GM21737 (cell line): ENCODE data around the gene RSPH1.

Experiments used
- ATAC-seq: cut with Tn5 transposase; IDR thresholded peaks from one replicate; pipeline ENCODE4 v1.9.1; 2021; ENCODE audit warnings: mild to moderate bottlenecking, moderate library complexity; ENCODE audit not compliant: unreplicated experiment

Gene RSPH1

DNA sequence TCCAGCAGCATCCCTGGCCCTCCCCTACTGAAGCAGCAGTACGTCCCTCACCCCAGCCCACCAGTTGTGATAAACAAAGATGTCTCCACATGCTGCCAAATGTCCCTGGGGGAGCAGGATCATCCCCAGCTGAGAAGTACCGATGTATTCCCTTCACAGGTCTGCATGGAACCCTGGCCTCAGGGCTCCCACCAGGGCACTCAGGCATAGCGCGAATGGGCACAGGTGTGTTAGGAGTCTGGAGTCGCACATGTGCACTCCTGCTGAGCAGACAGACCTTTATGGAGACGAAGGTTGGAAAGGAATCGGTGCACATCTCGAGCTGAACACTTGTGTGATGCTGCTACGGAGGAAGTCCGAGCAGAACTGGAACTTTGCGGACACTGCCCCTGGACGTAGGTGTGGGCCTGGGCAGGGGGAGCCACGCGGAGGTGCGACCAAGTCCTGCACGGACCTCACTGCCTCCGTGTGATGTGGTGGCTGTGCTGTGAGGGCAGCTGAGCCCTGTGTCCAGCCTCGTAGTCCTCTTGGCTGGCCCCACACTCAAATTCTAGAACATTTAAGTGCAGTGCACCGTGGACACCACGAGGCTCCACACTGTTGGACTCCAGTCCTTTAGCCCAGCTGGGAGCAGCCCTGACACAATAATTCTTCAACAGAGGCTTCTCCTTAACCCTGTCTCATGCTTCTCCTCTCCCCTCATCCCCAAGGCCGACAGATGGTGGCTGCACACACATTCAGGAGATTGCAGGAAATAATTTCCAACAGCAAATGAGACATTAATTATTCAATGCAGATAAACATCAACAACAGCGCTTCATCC lies 43.4 kb downstream of the RSPH1 start:
- no peak for ATAC-seq

DNA sequence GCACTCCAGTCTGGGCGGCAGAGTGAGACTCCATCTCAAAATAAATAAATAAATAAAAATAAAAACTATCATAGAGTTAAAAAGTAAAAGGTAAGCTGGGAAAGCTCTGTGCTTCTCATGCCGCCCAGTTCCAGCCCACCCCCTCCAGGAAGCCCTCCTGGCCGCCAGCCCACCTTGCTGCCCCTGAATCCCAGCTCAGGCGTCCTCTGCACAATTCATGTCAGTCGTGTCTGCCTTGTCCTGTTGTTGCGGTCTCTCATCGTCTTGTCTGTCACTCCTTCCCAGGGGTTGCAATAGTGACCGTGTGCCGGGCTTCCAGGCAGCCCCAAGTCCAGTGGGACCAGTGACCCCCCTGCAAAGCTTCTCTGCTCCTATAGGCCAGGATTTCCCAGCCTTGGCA lies 44.1 kb downstream of the RSPH1 start:
- no peak for ATAC-seq

DNA sequence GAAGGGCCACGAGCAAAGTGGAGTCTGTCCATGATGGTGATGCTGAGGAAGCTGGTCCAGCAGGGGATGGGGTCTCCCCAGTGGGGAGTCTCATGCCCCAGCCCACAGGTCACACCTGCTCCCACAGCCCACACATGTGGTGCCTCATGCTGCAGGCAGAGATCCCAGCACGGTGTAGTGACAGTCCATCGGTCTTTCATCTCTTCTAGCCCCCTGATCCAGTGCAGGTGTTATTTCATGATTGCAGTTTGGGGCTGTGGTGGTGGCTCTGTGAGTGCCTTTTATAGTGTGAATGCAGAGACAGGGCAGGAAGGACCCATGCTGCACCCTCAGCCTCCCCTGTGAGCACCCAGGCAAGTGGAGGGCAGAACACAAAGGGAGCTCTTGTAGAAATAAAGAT lies 47.3 kb downstream of the RSPH1 start:
- no peak for ATAC-seq

DNA sequence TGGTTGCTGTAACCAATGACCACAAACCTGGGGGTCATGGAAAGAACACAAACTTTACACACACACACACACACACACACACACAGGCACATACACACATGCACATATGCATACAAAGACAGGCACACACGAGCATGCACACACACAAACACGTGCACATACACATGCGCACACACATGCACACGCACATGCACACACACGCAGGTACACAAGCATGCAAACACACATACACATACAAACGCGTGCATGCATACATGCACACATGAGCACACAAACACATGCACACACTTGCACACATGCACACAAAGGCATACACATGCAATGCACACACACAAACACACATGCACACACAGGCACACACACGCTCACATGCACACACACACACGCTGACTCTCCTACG lies 48.3 kb downstream of the RSPH1 start:
- no peak for ATAC-seq

DNA sequence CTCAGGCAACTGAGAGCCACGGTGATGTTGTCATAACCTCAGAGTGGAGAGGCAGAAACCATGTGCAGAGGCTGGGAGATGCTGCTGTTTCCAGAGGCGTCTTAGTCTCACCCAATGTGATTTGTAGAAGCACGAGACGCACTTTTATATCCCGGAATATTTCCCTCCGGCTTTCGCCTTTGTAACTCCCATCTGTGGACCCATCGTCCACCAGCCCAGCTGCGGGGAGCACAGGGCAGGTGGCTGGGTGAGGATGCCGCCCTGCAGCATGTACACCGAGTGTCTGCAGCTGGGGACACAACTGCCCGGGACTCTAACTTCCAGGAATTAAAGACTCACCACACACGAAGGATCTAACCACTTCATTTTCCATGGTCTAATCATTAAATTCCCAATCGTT lies 48.8 kb downstream of the RSPH1 start:
- no peak for ATAC-seq

DNA sequence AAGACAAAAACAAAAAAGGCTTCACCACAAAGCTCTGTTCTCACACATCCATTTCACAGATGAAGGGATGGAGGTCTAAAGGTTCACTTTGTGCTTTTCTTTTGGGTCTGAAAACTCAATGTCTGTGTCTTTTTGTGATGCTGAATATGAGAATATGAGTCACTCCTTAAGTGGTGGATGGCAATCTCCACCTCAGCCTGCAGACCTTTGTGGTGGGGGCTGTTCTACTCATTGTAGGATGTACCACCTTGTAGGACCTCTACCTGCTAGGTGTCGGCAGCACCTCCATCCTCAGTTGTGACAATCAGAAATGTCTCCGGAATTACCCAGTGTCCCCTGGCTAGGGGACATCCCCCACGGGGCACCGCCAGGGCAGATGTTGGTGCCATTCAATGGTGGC lies 49.5 kb downstream of the RSPH1 start:
- no peak for ATAC-seq

DNA sequence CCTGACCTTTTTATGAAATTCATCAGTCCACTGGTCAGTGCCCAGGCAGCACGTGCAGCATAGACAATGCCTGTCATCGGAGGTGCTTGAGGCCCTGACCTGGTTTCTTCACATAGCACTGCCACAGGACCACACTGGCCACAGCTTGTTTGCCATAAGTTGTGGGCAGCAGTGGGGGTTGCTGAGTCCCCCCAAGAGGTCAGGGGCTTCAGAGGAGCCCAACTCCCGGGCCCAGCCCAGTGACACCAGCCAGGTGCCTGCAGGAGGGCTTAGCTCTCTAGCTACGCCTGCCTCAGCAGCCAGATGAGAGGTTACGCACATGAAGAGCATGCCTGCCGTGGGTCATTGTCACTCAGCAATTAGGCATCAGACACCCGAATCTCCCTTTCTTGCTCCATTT lies 50.7 kb downstream of the RSPH1 start:
- ATAC-seq = no peak

DNA sequence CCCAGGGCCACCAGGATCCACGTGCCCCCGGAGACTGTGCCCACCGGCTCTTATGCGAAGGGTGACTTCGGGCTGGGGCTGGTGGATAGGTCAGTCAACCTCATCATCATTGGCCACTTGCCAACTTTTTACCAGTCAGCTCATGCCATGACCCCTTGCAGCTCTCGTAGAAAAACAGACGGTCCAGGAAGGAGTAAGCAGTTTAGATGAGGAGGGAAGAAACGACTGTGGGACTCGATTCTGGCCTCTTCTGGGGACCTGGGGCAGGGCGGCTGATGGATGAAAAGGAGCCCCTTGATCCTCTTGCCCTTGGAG lies 51.3 kb downstream of the RSPH1 start:
- ATAC-seq = no peak

DNA sequence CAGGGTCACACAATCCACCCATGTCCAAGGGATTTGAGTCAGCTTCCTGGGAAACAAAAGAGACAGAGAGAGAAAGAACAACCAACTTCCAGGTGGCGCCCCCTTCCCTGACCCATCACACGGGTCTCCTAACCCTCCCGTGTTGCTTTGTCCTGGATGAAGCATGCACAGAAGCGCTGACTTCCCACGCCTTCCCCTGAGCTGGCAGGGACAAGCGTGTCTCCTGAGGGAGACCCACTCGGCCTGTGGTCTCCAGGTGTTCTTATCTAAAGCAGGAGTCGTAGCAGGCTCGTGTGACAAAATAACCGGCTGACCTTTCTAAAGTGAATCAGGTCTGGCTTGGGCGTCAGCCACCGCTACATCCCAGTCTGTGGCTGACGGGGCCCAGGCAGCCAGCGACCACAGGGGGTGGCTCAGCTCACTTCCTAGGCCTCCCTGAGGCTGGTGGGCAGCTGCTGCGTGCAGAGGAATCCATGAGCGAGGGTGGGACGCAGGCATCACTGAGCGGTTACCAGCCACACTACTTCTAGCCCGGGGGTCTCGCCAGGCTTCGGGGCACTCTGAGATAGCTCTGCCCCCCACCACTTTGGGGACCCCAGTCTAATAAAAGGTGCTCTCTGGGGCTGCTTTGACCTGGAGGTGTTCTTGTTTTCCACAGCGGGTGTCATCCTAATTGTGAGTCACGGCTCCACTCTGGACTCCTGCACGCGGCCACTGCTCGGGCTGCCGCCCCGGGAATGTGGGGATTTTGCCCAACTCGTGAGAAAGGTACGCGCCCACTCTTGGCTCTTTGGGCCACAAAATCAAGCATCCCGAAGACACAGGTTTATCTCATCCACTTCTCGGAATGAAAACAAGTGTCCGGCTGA lies 51.9 kb downstream of the RSPH1 start:
- no peak for ATAC-seq

DNA sequence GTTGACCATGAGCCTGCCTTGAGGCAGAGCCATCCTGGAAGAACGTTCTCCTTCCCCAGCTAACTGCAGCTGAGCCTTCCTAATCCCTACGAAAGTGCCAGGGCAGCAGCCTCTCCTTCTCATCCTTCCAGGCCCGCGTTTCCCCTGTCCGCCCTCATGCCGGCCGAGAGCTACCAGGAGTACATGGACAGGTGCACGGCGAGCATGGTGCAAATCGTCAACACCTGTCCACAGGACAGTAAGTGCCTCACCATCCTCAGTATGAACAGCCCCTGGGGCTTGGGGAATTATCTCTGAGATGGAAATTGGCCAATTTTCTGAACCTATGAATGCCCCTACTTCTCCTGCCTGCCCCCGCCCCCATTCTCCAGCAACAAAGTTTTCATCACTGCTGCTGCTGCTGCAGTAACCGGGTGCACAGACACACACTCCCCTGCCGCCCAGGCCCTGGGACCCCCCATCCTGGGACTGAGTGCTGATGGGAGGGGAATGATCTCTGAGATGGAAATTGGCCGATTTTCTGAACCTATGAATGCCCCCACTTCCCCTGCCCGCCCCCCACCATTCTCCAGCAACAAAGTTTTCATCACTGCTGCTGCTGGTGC lies 52.7 kb downstream of the RSPH1 start:
- no peak for ATAC-seq

DNA sequence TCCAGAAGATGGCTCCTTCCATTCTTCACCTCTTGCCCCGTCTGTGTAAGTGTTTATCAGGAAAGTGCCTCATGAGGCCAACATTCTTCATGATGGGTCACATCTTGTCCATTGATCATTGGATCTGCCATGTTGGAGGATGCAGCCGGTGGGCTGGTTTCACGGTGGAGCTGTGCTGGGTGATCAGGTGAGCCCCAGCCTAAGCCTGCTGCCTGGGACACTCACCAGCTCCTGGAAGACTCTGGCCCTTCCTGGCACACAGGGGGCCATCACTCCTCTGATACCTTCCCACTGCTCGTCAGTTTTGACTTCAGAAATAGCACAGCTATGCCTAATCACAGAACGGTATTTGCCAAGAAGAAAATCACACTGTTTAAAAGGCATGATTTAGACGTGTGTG lies 54.1 kb downstream of the RSPH1 start:
- ATAC-seq = no peak

DNA sequence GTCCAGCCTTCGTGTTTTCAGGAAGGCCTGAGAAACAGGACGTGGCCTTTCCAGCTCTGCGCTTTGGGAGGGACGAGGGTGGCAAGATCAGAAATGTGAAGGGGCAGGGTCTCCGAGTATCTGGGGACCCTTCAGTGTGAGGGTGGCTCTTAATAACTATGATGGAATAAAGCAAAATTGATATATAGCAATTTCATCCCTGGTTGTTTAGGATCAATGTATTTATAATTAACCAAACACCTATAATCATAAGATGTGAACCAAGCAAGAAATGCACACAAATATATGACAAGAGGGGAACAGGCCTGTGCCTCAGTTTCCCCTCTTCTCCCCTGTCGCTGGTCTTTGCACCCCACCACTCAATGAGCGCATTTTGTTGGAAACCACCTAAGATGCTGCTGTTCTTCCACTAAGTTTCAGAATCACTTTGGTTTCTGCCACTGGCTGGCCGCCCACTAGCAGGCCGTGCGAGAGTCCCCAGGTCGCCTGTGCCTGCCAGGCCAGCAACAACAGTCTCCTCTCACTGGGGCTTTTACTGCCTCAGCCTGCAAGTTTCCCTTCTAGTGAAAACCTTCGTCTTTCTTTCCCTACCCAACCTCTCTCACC lies 55.7 kb downstream of the RSPH1 start:
- ATAC-seq = peak; percentile 62

DNA sequence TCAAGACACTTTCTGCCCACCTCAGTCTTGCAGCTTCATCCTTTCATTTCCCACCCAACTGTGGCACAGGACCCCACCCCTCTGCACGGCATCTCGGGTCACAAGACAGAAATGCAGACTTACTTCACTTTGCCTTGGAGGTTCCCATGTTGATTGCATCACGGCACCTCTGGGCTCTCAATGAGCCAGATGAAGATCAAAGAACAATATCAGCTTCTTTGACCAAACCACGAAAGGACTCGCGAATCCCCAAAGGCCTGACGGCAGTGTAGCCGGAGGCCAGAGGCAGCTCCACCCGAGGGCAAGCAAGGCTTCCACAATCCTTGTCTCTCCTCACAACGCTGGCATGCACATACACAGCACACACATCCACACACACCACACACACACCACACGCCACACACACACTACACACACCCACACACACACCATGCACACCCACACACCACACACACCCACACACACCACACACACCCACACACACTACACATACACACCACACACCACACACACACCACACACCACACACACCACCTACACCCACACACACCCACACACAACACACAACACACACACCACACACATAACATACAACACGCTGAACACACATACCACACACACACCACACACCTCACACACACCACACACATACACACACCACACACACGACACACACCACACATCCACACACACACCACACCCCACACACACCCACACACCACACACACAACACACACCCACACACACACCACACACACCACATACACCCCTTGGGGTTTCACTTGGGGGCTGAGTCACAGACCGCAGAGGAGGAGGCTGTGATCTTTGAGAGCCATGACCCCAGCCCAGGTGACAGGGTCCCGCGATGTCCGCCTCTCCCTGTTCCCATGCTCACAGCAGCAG lies 56.5 kb downstream of the RSPH1 start:
- no peak for ATAC-seq

DNA sequence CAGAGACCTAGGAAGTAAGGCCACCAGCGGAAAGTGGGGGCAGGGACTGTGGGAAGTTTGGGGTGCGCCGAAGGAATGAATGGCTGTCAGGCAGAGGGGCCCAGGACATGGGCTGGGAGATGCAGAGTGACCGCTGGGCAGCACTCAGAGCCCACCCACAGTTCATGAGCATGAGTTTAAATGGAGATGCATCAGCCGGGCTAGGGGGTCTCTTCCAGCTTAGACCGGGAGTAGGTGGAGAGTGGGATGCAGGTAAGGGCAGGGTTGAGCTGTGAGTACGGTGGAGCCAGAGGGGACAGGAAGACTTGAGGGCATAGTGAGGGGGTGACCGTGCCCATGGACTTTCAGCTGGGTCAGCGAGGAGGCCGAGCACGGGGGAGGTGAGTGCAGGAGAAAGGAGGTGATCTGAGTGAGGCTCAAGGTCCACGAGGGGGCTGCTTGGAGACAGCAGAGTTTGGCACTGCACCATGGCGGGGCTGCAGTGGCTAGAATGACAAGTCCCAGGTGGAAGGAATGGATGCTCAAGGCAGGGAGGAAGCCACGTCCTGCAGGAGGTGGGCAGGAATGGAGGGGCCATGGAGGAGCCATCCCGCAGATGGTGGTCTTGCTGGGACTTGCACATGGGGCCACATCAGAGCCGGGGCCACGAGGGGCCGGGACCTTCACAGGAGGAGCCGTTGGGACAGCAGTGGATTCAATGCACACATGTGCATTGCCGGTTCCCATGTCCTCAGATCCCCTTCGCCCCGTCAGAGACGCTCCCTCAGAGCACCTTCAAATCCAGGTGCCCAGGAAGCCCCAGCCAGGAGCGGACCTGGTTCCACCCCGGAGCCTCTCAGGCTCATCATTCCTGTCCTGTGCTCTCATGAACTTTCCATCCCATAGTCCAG lies 57.5 kb downstream of the RSPH1 start:
- no peak for ATAC-seq

DNA sequence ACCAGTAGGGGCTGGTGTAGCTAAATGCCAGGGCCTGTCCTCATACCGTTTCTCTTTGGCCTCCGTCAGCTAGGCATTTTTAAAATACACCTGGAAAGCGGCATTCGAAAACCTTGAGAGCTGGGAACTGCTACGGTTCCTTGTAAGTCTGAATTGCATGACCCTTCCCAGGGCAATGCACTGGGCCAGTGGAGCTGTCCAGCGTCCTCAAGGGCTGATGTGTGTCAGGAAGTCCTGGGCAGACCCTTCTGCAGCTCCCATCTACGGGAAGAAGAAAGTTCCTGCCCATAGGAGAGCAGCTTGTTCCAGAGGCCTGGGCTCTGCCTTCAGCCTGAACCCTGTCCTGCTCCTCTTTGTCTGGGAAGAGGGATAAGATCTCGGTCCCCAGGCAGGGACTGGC lies 58.2 kb downstream of the RSPH1 start:
- ATAC-seq = no peak

DNA sequence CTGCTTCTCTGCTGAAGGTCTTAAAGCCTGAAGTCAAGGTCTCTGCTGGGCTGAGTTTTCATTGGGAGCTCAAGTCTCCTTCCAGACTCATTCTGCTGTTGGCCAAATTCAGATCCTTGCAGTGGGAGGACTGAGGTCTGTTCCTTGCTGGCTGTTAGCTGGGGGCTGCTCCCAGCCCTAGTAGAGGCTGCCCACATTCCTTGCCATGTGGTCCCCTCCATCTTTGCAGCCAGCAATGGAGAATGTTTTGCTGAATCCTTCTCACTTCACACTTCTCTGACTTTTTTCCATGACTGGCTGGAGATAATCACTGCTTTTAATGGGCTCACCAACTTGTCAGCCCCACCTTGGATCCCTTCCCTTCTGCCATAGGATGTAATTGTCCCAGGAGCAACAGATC lies 59.1 kb downstream of the RSPH1 start:
- ATAC-seq = no peak

DNA sequence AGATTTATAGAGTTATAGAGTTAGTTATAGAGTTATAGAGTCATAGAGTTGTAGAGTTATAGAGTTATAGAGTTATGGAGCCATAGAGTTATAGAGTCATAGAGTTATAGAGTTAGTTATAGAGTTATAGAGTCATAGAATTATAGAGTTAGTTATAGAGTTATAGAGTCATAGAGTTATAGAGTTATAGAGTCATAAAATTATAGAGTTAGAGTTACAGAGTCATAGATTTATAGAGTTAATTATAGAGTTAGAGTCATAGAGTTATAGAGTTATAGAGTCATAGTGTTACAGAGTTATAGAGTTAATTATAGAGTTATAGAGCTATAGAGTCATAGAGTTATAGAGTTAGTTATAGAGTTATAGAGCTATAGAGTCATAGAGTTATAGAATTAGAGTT lies 60.2 kb downstream of the RSPH1 start:
- no peak for ATAC-seq

DNA sequence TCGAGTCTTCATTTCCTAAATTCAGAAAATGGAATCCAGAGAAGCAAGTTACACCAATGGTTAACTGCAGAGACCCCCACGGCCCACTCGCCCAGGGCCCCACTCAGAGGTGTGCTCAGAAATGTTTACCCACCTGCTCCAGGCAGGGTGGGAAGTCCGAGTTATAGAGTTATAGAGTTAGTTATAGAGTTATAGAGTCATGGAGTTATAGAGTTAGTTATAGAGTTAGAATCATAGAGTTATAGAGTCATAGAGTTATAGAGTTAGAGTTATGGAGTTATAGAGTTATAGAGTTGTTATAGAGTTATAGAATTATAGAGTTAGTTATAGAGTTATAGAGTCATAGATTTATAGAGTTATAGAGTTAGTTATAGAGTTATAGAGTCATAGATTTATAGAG lies 60.6 kb downstream of the RSPH1 start:
- no peak for ATAC-seq

DNA sequence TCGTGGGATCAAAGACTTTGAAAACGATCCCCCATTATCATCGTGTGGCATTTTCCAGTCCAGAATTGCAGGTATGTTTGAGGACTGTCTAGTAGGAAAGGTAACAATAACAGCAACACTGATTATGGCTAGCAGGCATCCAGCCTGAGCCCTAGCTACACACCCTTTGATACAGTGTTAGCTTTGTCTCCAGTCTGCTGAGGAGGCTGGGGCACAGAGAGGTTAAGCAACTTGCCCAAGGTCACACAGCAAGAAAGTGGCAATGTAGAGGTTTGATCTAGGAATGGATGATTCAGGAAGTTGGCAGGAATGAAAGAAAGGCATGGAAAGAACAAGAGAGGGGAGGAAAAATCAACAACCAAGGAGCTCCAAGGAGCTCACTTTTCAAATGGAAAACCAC lies 61.1 kb downstream of the RSPH1 start:
- ATAC-seq = no peak
